IMR-90 (cell line): ENCODE results near the gene HPSE2. TPM values are rescaled to one million over a fixed set of nuclear protein-coding genes. Genes with fewer than 3 reads are reported as not detected.

Source experiments
- ATAC-seq: fragments of 200-7000 bp; cut with Tn5 transposase; 2 replicates; pipeline ENCODE4 v1.9.1; 2020; ENCODE audit warnings: low read depth, mild to moderate bottlenecking, moderate library complexity
- BruUV-seq: library from RNA; stranded (reverse); fragments of 400-500 nt; replicated peaks from 2 replicates; lab custom pipeline; 2021; lab: Mats Ljungman, UMichigan
- CTCF ChIA-PET: fragments of 300-600 bp; formaldehyde crosslinking; extraction: SDS; loops from one replicate; lab custom pipeline; 2021; ENCODE audit warnings: antibody characterized with exemption; lab: Yijun Ruan, JAX
- POLR2A ChIA-PET: fragments of 300-600 bp; sonication (Branson Sonifier 250); formaldehyde crosslinking; loops from one replicate; lab custom pipeline; 2022; ENCODE audit warnings: antibody characterized with exemption; ENCODE audit not compliant: unreplicated experiment; lab: Charles Lee
- DNase-seq: peaks from one replicate; pipeline ENCODE4 v3.0.0; 2013
- H2AFZ ChIP-seq: replicated peaks from 2 replicates; pipeline ENCODE3; 2013; ENCODE audit warnings: low read length, mild to moderate bottlenecking; ENCODE audit not compliant: poor library complexity
- H2AK5ac ChIP-seq: 2 replicates; pipeline ENCODE4 v1.6.1; 2013; ENCODE audit warnings: low read depth, low read length, inconsistent platforms
- H2AK9ac ChIP-seq: replicated peaks from 2 replicates; pipeline ENCODE3; 2013; ENCODE audit warnings: mild to moderate bottlenecking, low read depth, low read length, moderate library complexity; ENCODE audit not compliant: poor library complexity
- H2BK120ac ChIP-seq: 2 replicates; pipeline ENCODE4 v1.6.1; 2013; ENCODE audit warnings: low read depth, low read length, inconsistent platforms
- H2BK15ac ChIP-seq: 3 replicates; pipeline ENCODE4 v1.6.1; 2013; ENCODE audit warnings: low read depth, low read length, inconsistent platforms
- H2BK20ac ChIP-seq: 2 replicates; pipeline ENCODE4 v1.6.1; 2013; ENCODE audit warnings: low read depth, mild to moderate bottlenecking, inconsistent platforms, low read length, moderate library complexity
- H2BK5ac ChIP-seq: 2 replicates; pipeline ENCODE4 v1.6.1; 2013; ENCODE audit warnings: mild to moderate bottlenecking, low read depth, low read length, inconsistent platforms; ENCODE audit not compliant: poor library complexity, severe bottlenecking
- H3K14ac ChIP-seq: replicated peaks from 2 replicates; pipeline ENCODE4 v1.6.1; 2013; ENCODE audit warnings: low read depth, low read length, inconsistent platforms
- H3K18ac ChIP-seq: 2 replicates; pipeline ENCODE4 v1.6.1; 2013; ENCODE audit warnings: low read depth, low read length, control low read depth
- H3K23ac ChIP-seq: 2 replicates; pipeline ENCODE4 v1.6.1; 2013; ENCODE audit warnings: low read depth, low read length, inconsistent platforms
- H3K27ac ChIP-seq: 2 replicates; pipeline ENCODE4 v1.5.1; 2013; ENCODE audit warnings: mild to moderate bottlenecking, control low read depth, low read length; ENCODE audit not compliant: insufficient read depth
- H3K27me3 ChIP-seq: 2 replicates; pipeline ENCODE4 v1.6.1; 2013; ENCODE audit warnings: low read length; ENCODE audit not compliant: control insufficient read depth, insufficient read depth
- H3K36me3 ChIP-seq: 2 replicates; pipeline ENCODE4 v1.6.1; 2013; ENCODE audit warnings: low read length, mixed read lengths; ENCODE audit not compliant: control insufficient read depth, insufficient read depth
- H3K4ac ChIP-seq: 2 replicates; pipeline ENCODE4 v1.6.1; 2013; ENCODE audit warnings: low read depth, low read length, inconsistent platforms
- H3K4me1 ChIP-seq: 2 replicates; pipeline ENCODE4 v1.6.1; 2013; ENCODE audit warnings: low read length, mixed read lengths; ENCODE audit not compliant: control insufficient read depth, insufficient read depth
- H3K4me2 ChIP-seq: 2 replicates; pipeline ENCODE4 v1.6.1; 2013; ENCODE audit warnings: low read depth, mild to moderate bottlenecking, control low read depth, low read length, moderate library complexity
- H3K4me3 ChIP-seq: 2 replicates; pipeline ENCODE4 v1.5.1; 2013; ENCODE audit warnings: low read depth, mild to moderate bottlenecking, control low read depth, low read length, moderate library complexity; ENCODE audit not compliant: insufficient read depth
- H3K56ac ChIP-seq: 2 replicates; pipeline ENCODE4 v1.6.1; 2013; ENCODE audit warnings: low read length, inconsistent platforms; ENCODE audit not compliant: insufficient read depth; ENCODE audit errors: extremely low read depth
- H3K79me1 ChIP-seq, 2 experiments: 2 replicates each; pipeline ENCODE4 v1.6.1; 2013; ENCODE audit warnings: low read length in 2 of 2, inconsistent platforms in 1 of 2, low read depth in 1 of 2
- H3K9ac ChIP-seq: 2 replicates; pipeline ENCODE4 v1.6.1; 2013; ENCODE audit warnings: low read depth, low read length, control low read depth
- H3K9me1 ChIP-seq: 2 replicates; pipeline ENCODE4 v1.6.1; 2013; ENCODE audit warnings: low read length, inconsistent platforms; ENCODE audit not compliant: insufficient read depth
- H3K9me3 ChIP-seq: 2 replicates; pipeline ENCODE4 v1.6.1; 2013; ENCODE audit warnings: low read length; ENCODE audit not compliant: control insufficient read depth, insufficient read depth
- H4K20me1 ChIP-seq: 2 replicates; pipeline ENCODE4 v1.6.1; 2013; ENCODE audit warnings: low read length, inconsistent platforms; ENCODE audit not compliant: insufficient read depth
- H4K5ac ChIP-seq: 2 replicates; pipeline ENCODE4 v1.6.1; 2013; ENCODE audit warnings: mild to moderate bottlenecking, low read depth, low read length, control low read depth
- H4K8ac ChIP-seq, 2 experiments: 2 replicates each; pipeline ENCODE4 v1.6.1; 2013; ENCODE audit warnings: low read depth in 2 of 2, low read length in 2 of 2, control low read depth in 1 of 2, inconsistent platforms in 1 of 2
- H4K91ac ChIP-seq: 2 replicates; pipeline ENCODE4 v1.6.1; 2013; ENCODE audit warnings: low read depth, low read length, inconsistent platforms; ENCODE audit not compliant: insufficient read depth
- BHLHE40 ChIP-seq: fragments of 150-350 bp; IDR thresholded peaks from 2 replicates; pipeline ENCODE4 v1.6.1; 2016; ENCODE audit warnings: mild to moderate bottlenecking, low read depth, low read length
- CEBPB ChIP-seq: IDR thresholded peaks from 2 replicates; pipeline ENCODE4 v1.6.1; 2012; ENCODE audit warnings: low read depth, low read length, improper control_type of control experiment
- CHD1 ChIP-seq: IDR thresholded peaks from 2 replicates; pipeline ENCODE4 v1.6.1; 2012; ENCODE audit warnings: low read depth, low read length, improper control_type of control experiment
- CTCF ChIP-seq: conservative IDR thresholded peaks from 2 replicates; pipeline ENCODE4 v1.5.1; 2012; ENCODE audit warnings: mild to moderate bottlenecking, low read depth, low read length, improper control_type of control experiment
- ELK1 ChIP-seq: fragments of 150-350 bp; IDR thresholded peaks from 2 replicates; pipeline ENCODE4 v1.6.1; 2016; ENCODE audit warnings: low read depth, mild to moderate bottlenecking, low read length, moderate library complexity, borderline replicate concordance
- FOS ChIP-seq: fragments of 150-350 bp; IDR thresholded peaks from 2 replicates; pipeline ENCODE4 v1.6.1; 2016; ENCODE audit warnings: low read depth, low read length
- MAFK ChIP-seq: IDR thresholded peaks from 2 replicates; pipeline ENCODE4 v1.6.1; 2012; ENCODE audit warnings: low read depth, low read length, improper control_type of control experiment
- MAZ ChIP-seq: IDR thresholded peaks from 2 replicates; pipeline ENCODE4 v1.6.1; 2012; ENCODE audit warnings: low read depth, mild to moderate bottlenecking, low read length, improper control_type of control experiment, moderate library complexity, borderline replicate concordance
- MXI1 ChIP-seq: IDR thresholded peaks from 2 replicates; pipeline ENCODE4 v1.6.1; 2012; ENCODE audit warnings: low read depth, mild to moderate bottlenecking, low read length, moderate library complexity, borderline replicate concordance
- NFE2L2 ChIP-seq: fragments of 150-350 bp; IDR thresholded peaks from 2 replicates; pipeline ENCODE4 v1.6.1; 2016; ENCODE audit warnings: low read depth, mild to moderate bottlenecking, low read length
- POLR2A ChIP-seq: IDR thresholded peaks from 2 replicates; pipeline ENCODE4 v1.6.1; 2012; ENCODE audit warnings: mild to moderate bottlenecking, low read depth, low read length
- RAD21 ChIP-seq: IDR thresholded peaks from 2 replicates; pipeline ENCODE4 v1.6.1; 2012; ENCODE audit warnings: low read length, improper control_type of control experiment
- RCOR1 ChIP-seq: IDR thresholded peaks from 2 replicates; pipeline ENCODE4 v1.6.1; 2012; ENCODE audit warnings: mild to moderate bottlenecking, low read length, improper control_type of control experiment; ENCODE audit not compliant: insufficient replicate concordance
- RFX5 ChIP-seq: IDR thresholded peaks from 2 replicates; pipeline ENCODE4 v1.8.0; 2012; ENCODE audit warnings: low read depth, mild to moderate bottlenecking, low read length, moderate library complexity
- SMC3 ChIP-seq: fragments of 150-350 bp; IDR thresholded peaks from 2 replicates; pipeline ENCODE4 v1.6.1; 2016; ENCODE audit warnings: low read depth, mild to moderate bottlenecking, antibody characterized with exemption, low read length, moderate library complexity
- USF2 ChIP-seq: fragments of 150-350 bp; IDR thresholded peaks from 2 replicates; pipeline ENCODE4 v1.6.1; 2017; ENCODE audit warnings: mild to moderate bottlenecking, antibody characterized with exemption, low read length, low read depth
- dilution Hi-C: fragments of 300-500 bp; cut with HindIII; formaldehyde crosslinking; loops from one replicate; pipeline ENCODE4 v1.14.3; 2018; ENCODE audit warnings: low sequenced_read_pairs; ENCODE audit not compliant: unreplicated experiment
- in situ Hi-C: fragments of 300-500 bp; cut with MboI; formaldehyde crosslinking; loops from 3 replicates; pipeline ENCODE4 v1.14.3; 2019; ENCODE audit warnings: low sequenced_read_pairs, inconsistent platforms, mixed read lengths
- intact Hi-C: fragments of 100-400 bp; cut with micrococcal nuclease; formaldehyde crosslinking; loops from 2 replicates; pipeline ENCODE4 v1.10.0; 2022
- polyA plus RNA-seq, 3 experiments: library from polyadenylated mRNA; depleted of rRNA; stranded (reverse); fragments of >200 nt; gene quantifications; 2 replicates each; pipeline ENCODE4 v1.2.3, GENCODE V29; 2012; ENCODE audit warnings: low replicate concordance in 1 of 3
- total RNA-seq: library from RNA; depleted of rRNA; stranded (reverse); fragments of >200 nt; gene quantifications from 2 replicates; pipeline ENCODE4 v1.2.3, GENCODE V29; 2012

HPSE2 gene
- total and polyA plus RNA-seq, 2 of the 4 experiments (the other 2 are of a cell fraction): not detected

GRCh38 chr10:98949306-98949705 is 286.3 kb downstream of the HPSE2 start:
- Histone ChIP-seq H3K4me2 (no peak overlapping the region), H3K79me1 (no peaks in the 10 kb centered on the region), H3K18ac (no peak overlapping the region), H3K9me3 (no peaks in the 10 kb centered on the region), H3K27me3 (no peaks in the 10 kb centered on the region), H3K9ac (no peak overlapping the region), H3K4ac (no peak overlapping the region), H4K20me1 (no peaks in the 10 kb centered on the region), H4K8ac (no peak overlapping the region), H3K4me1 (no peaks in the 10 kb centered on the region), H3K23ac (no peak overlapping the region), H2AK5ac (no peak overlapping the region), H2AK9ac (no peak overlapping the region), H3K14ac (no peak overlapping the region), H4K91ac (no peak overlapping the region), H3K56ac (no peak overlapping the region), H3K27ac (no peak overlapping the region), H2BK120ac (no peak overlapping the region), H2BK15ac (no peak overlapping the region), H4K5ac (no peak overlapping the region), H2BK5ac (no peak overlapping the region), H3K9me1 (no peaks in the 10 kb centered on the region), H2BK20ac (no peak overlapping the region), H2AFZ (no peak overlapping the region), H3K4me3 (no peak overlapping the region), H3K36me3 (no peaks in the 10 kb centered on the region)
- BruUV-seq: no TSS peak
- dilution Hi-C loops: no loop called here
- ChIA-PET POLR2A (no interaction called here), CTCF (interaction anchor here (0.6 kb wide), 1 partner anchor 15 kb away, joined by 3 read pairs; no protein-coding TSS in a partner anchor)
- ATAC-seq (no peak), DNase-seq (no peak)
- TF ChIP-seq POLR2A: no peak
- TF ChIP-seq NFE2L2: no peak
- TF ChIP-seq CHD1: no peak
- no peak for TF ChIP-seq RCOR1
- no peak for TF ChIP-seq MXI1
- no peak for TF ChIP-seq MAFK
- TF ChIP-seq MAZ: no peak
- TF ChIP-seq CEBPB: no peak
- no peak for TF ChIP-seq RAD21
- TF ChIP-seq ELK1: no peak
- TF ChIP-seq BHLHE40: no peak
- TF ChIP-seq USF2: no peak
- TF ChIP-seq SMC3: no peak
- TF ChIP-seq RFX5: no peak
- no peak for TF ChIP-seq FOS
- no peak for TF ChIP-seq CTCF
- intact Hi-C loops: no loop called here
- in situ Hi-C loops: no loop called here
